Upper lobe of right lung (tissue), 1 donor: ENCODE results near the gene SORBS1. TPM values are rescaled to one million over a fixed set of nuclear protein-coding genes. Genes with fewer than 3 reads are reported as not detected.

Source experiments
- ATAC-seq: fragments of 200-7000 bp; cut with Tn5 transposase; one replicate; pipeline ENCODE4 v1.9.1; 2020; ENCODE audit warnings: mild to moderate bottlenecking, moderate library complexity
- DNase-seq: peaks from one replicate; pipeline ENCODE4 v3.0.0-alpha.2; 2020
- H3K27ac ChIP-seq: fragments of 200-600 bp; one replicate; pipeline ENCODE4 v1.8.0; 2022
- H3K27me3 ChIP-seq: fragments of 200-600 bp; one replicate; pipeline ENCODE4 v1.8.0; 2022; ENCODE audit warnings: mild to moderate bottlenecking
- H3K36me3 ChIP-seq: fragments of 200-600 bp; one replicate; pipeline ENCODE4 v1.8.0; 2022
- H3K4me1 ChIP-seq: fragments of 200-600 bp; one replicate; pipeline ENCODE4 v1.8.0; 2022
- H3K4me3 ChIP-seq: fragments of 200-600 bp; one replicate; pipeline ENCODE4 v1.8.0; 2022; ENCODE audit warnings: mild to moderate bottlenecking
- H3K9me3 ChIP-seq: fragments of 200-600 bp; one replicate; pipeline ENCODE4 v1.8.0; 2022
- intact Hi-C: fragments of 100-400 bp; cut with DNase I; formaldehyde crosslinking; loops from one replicate; pipeline ENCODE4 v1.11.0; 2022
- total RNA-seq: library from RNA; stranded (reverse); fragmentation: NEBNext Ultra II Directional; extraction: Animal tissue kit (Norgen Biotek cat#: 25700); gene quantifications from one replicate; pipeline ENCODE4 v1.2.1, GENCODE V29; 2021
- TF ChIP-seq, protein P1 (sequence below): fragments of 200-600 bp; IDR thresholded peaks from one replicate; pipeline ENCODE4 v1.8.0; 2022; ENCODE audit warnings: antibody characterized with exemption
- donor health status: DM: no; HTN: yes; CAD: no; lungs with severe emphysema.

SORBS1 gene
- total RNA-seq, 1 donor from 2014 or later, result 50.7 TPM

GRCh38 chr10:95457319-95457886, 103.8 kb downstream of the SORBS1 start:
- ATAC-seq (peak; percentile 47), DNase-seq (no peak)
- TF ChIP-seq, protein P1, sequence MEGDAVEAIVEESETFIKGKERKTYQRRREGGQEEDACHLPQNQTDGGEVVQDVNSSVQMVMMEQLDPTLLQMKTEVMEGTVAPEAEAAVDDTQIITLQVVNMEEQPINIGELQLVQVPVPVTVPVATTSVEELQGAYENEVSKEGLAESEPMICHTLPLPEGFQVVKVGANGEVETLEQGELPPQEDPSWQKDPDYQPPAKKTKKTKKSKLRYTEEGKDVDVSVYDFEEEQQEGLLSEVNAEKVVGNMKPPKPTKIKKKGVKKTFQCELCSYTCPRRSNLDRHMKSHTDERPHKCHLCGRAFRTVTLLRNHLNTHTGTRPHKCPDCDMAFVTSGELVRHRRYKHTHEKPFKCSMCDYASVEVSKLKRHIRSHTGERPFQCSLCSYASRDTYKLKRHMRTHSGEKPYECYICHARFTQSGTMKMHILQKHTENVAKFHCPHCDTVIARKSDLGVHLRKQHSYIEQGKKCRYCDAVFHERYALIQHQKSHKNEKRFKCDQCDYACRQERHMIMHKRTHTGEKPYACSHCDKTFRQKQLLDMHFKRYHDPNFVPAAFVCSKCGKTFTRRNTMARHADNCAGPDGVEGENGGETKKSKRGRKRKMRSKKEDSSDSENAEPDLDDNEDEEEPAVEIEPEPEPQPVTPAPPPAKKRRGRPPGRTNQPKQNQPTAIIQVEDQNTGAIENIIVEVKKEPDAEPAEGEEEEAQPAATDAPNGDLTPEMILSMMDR, result no peak
- intact Hi-C loops, result no loop called here
- H3K27me3 ChIP-seq, result no peaks in the 10 kb centered on the region
- peak overlapping the region; percentile 15 for H3K27ac ChIP-seq
- H3K36me3 ChIP-seq, result no peaks in the 10 kb centered on the region
- H3K4me3 ChIP-seq, result no peak overlapping the region
- H3K4me1 ChIP-seq, result no peaks in the 10 kb centered on the region
- no peaks in the 10 kb centered on the region for H3K9me3 ChIP-seq

DNA sequence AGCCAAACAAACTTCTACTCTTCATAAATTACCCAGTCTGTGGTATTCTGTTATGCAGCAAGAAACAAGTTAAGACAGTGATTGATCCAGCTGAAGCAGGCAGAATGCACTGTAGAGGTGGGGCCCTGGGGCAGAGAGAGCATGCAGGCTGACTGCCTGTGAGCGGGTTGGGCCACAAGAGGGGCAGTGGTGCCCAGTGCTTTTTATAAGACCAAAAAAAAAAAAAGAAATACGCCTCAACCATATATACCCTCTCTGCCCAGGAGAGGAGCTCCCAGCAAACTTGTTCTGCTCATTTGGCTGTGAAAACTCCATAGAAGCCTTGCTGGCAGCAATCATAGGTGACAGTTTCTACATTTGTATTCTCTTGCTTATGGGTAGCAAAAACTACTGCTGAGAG, 104.7 kb downstream of the SORBS1 start:
- H3K4me1 ChIP-seq, result peaks cover 3% of the 10 kb centered on the region
- no peak overlapping the region for H3K4me3 ChIP-seq
- TF ChIP-seq, protein P1, result no peak
- intact Hi-C loops, result no loop called here
- H3K27me3 ChIP-seq, result no peaks in the 10 kb centered on the region
- no peaks in the 10 kb centered on the region for H3K9me3 ChIP-seq
- H3K36me3 ChIP-seq, result no peaks in the 10 kb centered on the region
- H3K27ac ChIP-seq, result no peak overlapping the region
- DNase-seq (no peak), ATAC-seq (peak; percentile 15)

- no peaks in the 10 kb centered on the region for H3K36me3 ChIP-seq
- peaks cover 4% of the 10 kb centered on the region for H3K4me1 ChIP-seq
Measured at GRCh38 chr10:95454940-95455339, 106.2 kb downstream of the SORBS1 start.

DNA sequence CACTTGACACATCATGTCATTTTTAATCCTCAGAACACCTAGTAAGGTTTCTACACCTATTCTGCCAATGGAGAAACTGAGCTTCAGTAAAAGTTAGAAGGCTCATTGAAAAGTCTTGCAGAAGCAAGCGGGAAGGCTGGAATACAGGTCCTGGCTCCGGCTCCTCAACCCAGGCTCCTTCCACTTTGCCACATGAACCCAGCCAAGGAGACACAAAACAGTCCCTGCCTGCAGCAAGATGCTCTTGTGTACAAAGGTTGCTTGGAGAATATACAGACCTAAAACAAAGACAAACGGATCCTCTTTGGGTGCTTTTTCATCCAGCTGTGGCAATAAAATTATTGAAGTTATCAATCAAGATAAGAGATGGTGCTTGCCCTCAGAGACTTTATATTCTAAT, 106.8 kb downstream of the SORBS1 start:
- no peak overlapping the region for H3K4me3 ChIP-seq
- DNase-seq (no peak), ATAC-seq (no peak)
- TF ChIP-seq, protein P1, result no peak
- H3K36me3 ChIP-seq, result no peaks in the 10 kb centered on the region
- H3K27me3 ChIP-seq, result no peaks in the 10 kb centered on the region
- H3K9me3 ChIP-seq, result no peaks in the 10 kb centered on the region
- H3K4me1 ChIP-seq, result peaks cover 4% of the 10 kb centered on the region
- intact Hi-C loops, result no loop called here
- H3K27ac ChIP-seq, result no peak overlapping the region

More at GRCh38 chr10:95454940-95455339, 106.2 kb downstream of the SORBS1 start:
- no peak for ATAC-seq
- H3K9me3 ChIP-seq, result no peaks in the 10 kb centered on the region
- no peaks in the 10 kb centered on the region for H3K27me3 ChIP-seq
- DNase-seq, result no peak
- intact Hi-C loops, result no loop called here
- TF ChIP-seq, protein P1, result no peak
- no peak overlapping the region for H3K4me3 ChIP-seq
- no peak overlapping the region for H3K27ac ChIP-seq

DNA sequence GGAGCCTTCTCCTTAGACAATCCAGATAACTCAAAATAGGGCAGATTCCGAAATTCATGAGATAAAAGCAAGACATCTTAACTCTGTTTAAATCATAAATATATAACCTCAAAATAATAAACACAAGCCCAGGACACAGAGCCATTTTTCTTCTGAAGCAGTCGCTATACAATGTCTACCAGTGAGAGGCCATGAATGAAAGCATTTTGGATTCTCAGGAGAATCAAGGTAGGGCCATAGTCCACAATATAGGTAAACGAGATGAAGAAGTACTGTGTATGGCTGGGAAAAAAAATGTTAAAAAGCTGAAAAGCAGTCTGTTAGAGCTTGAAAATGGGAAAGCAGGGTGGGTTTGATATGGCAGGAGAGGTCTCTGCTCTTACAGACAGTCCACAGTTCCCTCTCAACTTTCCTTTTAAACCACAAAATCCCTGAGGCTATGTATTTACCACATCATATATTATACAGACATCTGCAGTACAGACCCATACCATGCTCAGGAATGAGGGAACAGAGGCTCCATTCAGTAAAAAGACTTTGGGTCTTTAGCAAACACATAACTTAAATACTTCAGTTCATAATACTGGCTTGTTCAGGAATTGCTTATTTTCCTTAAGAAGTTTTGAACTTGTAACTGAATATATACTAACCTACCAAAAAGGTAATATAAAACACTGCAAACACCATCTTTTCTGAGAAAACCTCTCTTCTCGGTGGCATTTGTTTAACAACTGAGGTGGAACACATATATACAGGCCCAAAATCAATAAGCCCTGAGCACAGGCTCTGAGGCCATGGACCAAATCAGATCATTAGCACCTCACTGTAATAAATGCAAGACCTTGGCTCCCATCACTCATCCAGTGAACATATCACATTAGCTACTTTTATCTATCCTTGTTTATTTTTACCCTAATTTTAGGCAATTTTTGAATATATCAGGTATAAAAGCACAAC, 109.3 kb downstream of the SORBS1 start:
- Histone ChIP-seq H3K9me3 (no peaks in the 10 kb centered on the region), H3K36me3 (no peaks in the 10 kb centered on the region), H3K4me1 (peaks cover 19% of the 10 kb centered on the region), H3K4me3 (no peak overlapping the region), H3K27me3 (no peaks in the 10 kb centered on the region), H3K27ac (no peak overlapping the region)
- DNase-seq, result no peak
- TF ChIP-seq, protein P1, result no peak
- intact Hi-C loops, result no loop called here
- ATAC-seq, result no peak
